HCT116 (cell line): ENCODE results near the gene RASGRP2. TPM values are rescaled to one million over a fixed set of nuclear protein-coding genes. Genes with fewer than 3 reads are reported as not detected.

Source experiments
- ATAC-seq: fragments of 200-7000 bp; cut with Tn5 transposase; 2 replicates; pipeline ENCODE4 v1.9.1; 2020; ENCODE audit warnings: mild to moderate bottlenecking, moderate library complexity
- BruUV-seq: library from RNA; stranded (reverse); fragments of 400-500 nt; replicated peaks from 2 replicates; lab custom pipeline; 2021; lab: Mats Ljungman, UMichigan
- CTCF ChIA-PET: fragments of 300-600 bp; sonication (Branson Sonifier 250); formaldehyde crosslinking; loops from one replicate; lab custom pipeline; 2021; ENCODE audit warnings: antibody characterized with exemption; lab: Charles Lee
- POLR2A ChIA-PET: fragments of 300-600, 350-600 bp; sonication (Branson Sonifier 250); formaldehyde crosslinking; loops from one replicate; lab custom pipeline; 2021; ENCODE audit warnings: antibody characterized with exemption; lab: Charles Lee
- RAD21 ChIA-PET, 2 experiments: fragments of 300-600 bp; sonication (Branson Sonifier 250); formaldehyde crosslinking; loops; one replicate each; lab custom pipeline; 2023; ENCODE audit warnings: low total read pairs in 2 of 2; ENCODE audit not compliant: uncharacterized antibody in 2 of 2, unreplicated experiment in 2 of 2, low non-redundant PET in 1 of 2; lab: Charles Lee
- DNase-seq: peaks from one replicate; pipeline ENCODE4 v3.0.0-alpha.2; 2010; ENCODE audit warnings: low read depth, low spot score
- H2AFZ ChIP-seq: fragments of 200-600 bp; shearing (Covaris generic), sonication (generic); 2 replicates; pipeline ENCODE4 v1.6.1; 2017; ENCODE audit warnings: low read depth, mixed run types, mixed read lengths, antibody characterized with exemption, low read length; ENCODE audit not compliant: poor library complexity, severe bottlenecking
- H3K27ac ChIP-seq: 2 replicates; pipeline ENCODE4 v1.5.1; 2012; ENCODE audit warnings: low read depth, low read length
- H3K27me3 ChIP-seq: fragments of 200-600 bp; sonication (generic); 2 replicates; pipeline ENCODE4 v1.6.1; 2016; ENCODE audit warnings: mixed run types, low read length, mixed read lengths; ENCODE audit not compliant: insufficient read depth
- H3K36me3 ChIP-seq, 2 experiments: fragments of 200-500 bp in 1 of 2; fragments of 200-600 bp in 1 of 2; sonication (Bioruptor generic) in 1 of 2; sonication (generic) in 1 of 2; 2 replicates each; pipeline versions ENCODE4 v1.5.1 to v1.6.1; 2014 to 2016; ENCODE audit warnings: low read length in 2 of 2, inconsistent platforms in 1 of 2, mixed read lengths in 1 of 2, mixed run types in 1 of 2; ENCODE audit not compliant: insufficient read depth in 2 of 2, control insufficient read depth in 1 of 2
- H3K4me1 ChIP-seq, 2 experiments: fragments of 200-600 bp in 1 of 2; sonication (generic) in 1 of 2; 2 replicates each; pipeline versions ENCODE4 v1.5.1 to v1.6.1; 2012 to 2017; ENCODE audit warnings: low read length in 2 of 2, inconsistent platforms in 1 of 2, mild to moderate bottlenecking in 1 of 2, mixed read lengths in 1 of 2, mixed run types in 1 of 2, moderate library complexity in 1 of 2; ENCODE audit not compliant: insufficient read depth in 2 of 2, control insufficient read depth in 1 of 2
- H3K4me2 ChIP-seq: fragments of 200-600 bp; sonication (generic); 2 replicates; pipeline ENCODE4 v1.6.1; 2017; ENCODE audit warnings: mixed run types, low read length, mixed read lengths
- H3K4me3 ChIP-seq, 2 experiments: fragments of 200-600 bp in 1 of 2; sonication (generic) in 1 of 2; replicated peaks in 1 of 2; 2 replicates each; pipeline ENCODE4 v1.5.1; 2011 to 2016; ENCODE audit warnings: low read length in 2 of 2, control low read depth in 1 of 2, low read depth in 1 of 2, mild to moderate bottlenecking in 1 of 2, mixed read lengths in 1 of 2, mixed run types in 1 of 2
- H3K79me2 ChIP-seq: fragments of 200-600 bp; sonication (generic); 2 replicates; pipeline ENCODE4 v1.6.1; 2017; ENCODE audit warnings: mild to moderate bottlenecking, mixed run types, low read length, moderate library complexity, mixed read lengths; ENCODE audit not compliant: insufficient read depth
- H3K9ac ChIP-seq: fragments of 200-600 bp; sonication (generic); 2 replicates; pipeline ENCODE4 v1.6.1; 2016; ENCODE audit warnings: low read length, mixed read lengths
- H3K9me2 ChIP-seq: fragments of 200-600 bp; sonication (generic), shearing (Covaris generic); 2 replicates; pipeline ENCODE4 v1.6.1; 2017; ENCODE audit warnings: mixed run types, mild to moderate bottlenecking, moderate library complexity; ENCODE audit not compliant: insufficient read depth
- H3K9me3 ChIP-seq, 2 experiments: fragments of 200-500 bp in 1 of 2; fragments of 200-600 bp in 1 of 2; sonication (Bioruptor generic) in 1 of 2; sonication (generic) in 1 of 2; 2 replicates each; pipeline ENCODE4 v1.6.1; 2014 to 2017; ENCODE audit warnings: low read length in 2 of 2, mixed read lengths in 2 of 2, inconsistent platforms in 1 of 2, low read depth in 1 of 2, mild to moderate bottlenecking in 1 of 2, mixed run types in 1 of 2, moderate library complexity in 1 of 2; ENCODE audit not compliant: control insufficient read depth in 1 of 2, insufficient read depth in 1 of 2
- H4K20me1 ChIP-seq: fragments of 200-600 bp; sonication (generic), shearing (Covaris generic); 2 replicates; pipeline ENCODE4 v1.6.1; 2017; ENCODE audit warnings: mixed run types, mild to moderate bottlenecking, moderate library complexity; ENCODE audit not compliant: insufficient read depth
- CTCF ChIP-seq, 3 experiments: fragments of 200-600 bp in 1 of 3; sonication (generic) in 1 of 3; IDR thresholded peaks in 2 of 3; conservative IDR thresholded peaks in 1 of 3; 2 replicates each; pipeline ENCODE4 v1.5.1; 2012 to 2017; ENCODE audit warnings: low read depth in 2 of 3, low read length in 2 of 3, antibody characterized with exemption in 1 of 3, borderline replicate concordance in 1 of 3, control low read depth in 1 of 3, mild to moderate bottlenecking in 1 of 3, mixed read lengths in 1 of 3, mixed run types in 1 of 3, moderate library complexity in 1 of 3; ENCODE audit not compliant: insufficient read depth in 1 of 3
- EGR1 ChIP-seq: IDR thresholded peaks from 2 replicates; pipeline ENCODE4 v1.6.1; 2012; ENCODE audit warnings: low read depth
- POLR2A ChIP-seq: IDR thresholded peaks from 2 replicates; pipeline ENCODE4 v1.7.0; 2011; ENCODE audit warnings: borderline replicate concordance; ENCODE audit not compliant: insufficient read depth, insufficient read length; ENCODE audit errors: extremely low read depth
- POLR2AphosphoS5 ChIP-seq: IDR thresholded peaks from 2 replicates; pipeline ENCODE4 v1.6.1; 2011; ENCODE audit warnings: mild to moderate bottlenecking, low read depth, low read length, moderate library complexity
- SIN3A ChIP-seq: IDR thresholded peaks from 2 replicates; pipeline ENCODE4 v1.6.1; 2012; ENCODE audit warnings: low read depth
- TCF7L2 ChIP-seq: IDR thresholded peaks from 2 replicates; pipeline ENCODE4 v1.7.0; 2011; ENCODE audit warnings: borderline replicate concordance, inconsistent platforms; ENCODE audit not compliant: insufficient read depth, insufficient read length; ENCODE audit errors: extremely low read depth
- ZBTB33 ChIP-seq: IDR thresholded peaks from 2 replicates; pipeline ENCODE4 v1.6.1; 2011; ENCODE audit warnings: mild to moderate bottlenecking, low read length, moderate library complexity; ENCODE audit not compliant: insufficient replicate concordance; ENCODE audit errors: extremely low read depth
- intact Hi-C: fragments of 100-400 bp; cut with micrococcal nuclease; formaldehyde crosslinking; loops from 2 replicates; pipeline ENCODE4 v1.10.0; 2022
- total RNA-seq: library from RNA; stranded (reverse); gene quantifications from one replicate; pipeline ENCODE4 v1.2.1, GENCODE V29; 2021; ENCODE audit not compliant: unreplicated experiment

Gene RASGRP2
- total RNA-seq, 1 experiment from 2014 or later: 12.8 TPM

- TF ChIP-seq POLR2AphosphoS5 (no peak), TCF7L2 (no peak), SIN3A (no peak)
- TF ChIP-seq, all 23 proteins: peak for 0
These were observed 30.2 kb upstream of the RASGRP2 start (continued) for GRCh38 chr11:64774144-64774543.

GRCh38 chr11:64772303-64773018, 28.5 kb upstream of the RASGRP2 start:
- H3K9me2 ChIP-seq: no peaks in the 10 kb centered on the region
- DNase-seq: no peak
- H3K9ac ChIP-seq: no peak overlapping the region
- H2AFZ ChIP-seq: no peak overlapping the region
- H3K4me3 ChIP-seq: no peak overlapping the region
- no peak for ATAC-seq
- H3K27me3 ChIP-seq: no peaks in the 10 kb centered on the region
- TF ChIP-seq POLR2A (no peak), EGR1 (no peak), CTCF (IDR thresholded peaks at IDR 0.05 in 2 of 3, conservative IDR thresholded peaks at IDR 0.05 in 1 of 3; ENCODE audit: borderline replicate concordance in 1 of 3, insufficient read depth in 1 of 3, low read depth in 2 of 3, low read length in 2 of 3) (no peak), ZBTB33 (no peak)
- peaks cover 100% of the 10 kb centered on the region for H3K79me2 ChIP-seq
- H3K27ac ChIP-seq: no peak overlapping the region
- CTCF ChIA-PET: interaction anchor here (0.8 kb wide), 1 partner anchor 10 kb away, joined by 3 read pairs; no protein-coding TSS in a partner anchor
- no TSS peak for BruUV-seq
- H3K36me3 ChIP-seq: peaks cover 95 to 98% of the 10 kb centered on the region in 2 experiments
- RAD21 ChIA-PET: no interaction called here
- intact Hi-C loops: no loop called here
- H3K4me1 ChIP-seq: peaks cover 6 to 13% of the 10 kb centered on the region in 2 experiments; a peak in 3 of 4 replicates
- peaks cover 73% of the 10 kb centered on the region for H4K20me1 ChIP-seq
- no peak overlapping the region for H3K4me2 ChIP-seq
- POLR2A ChIA-PET: no interaction called here
- H3K9me3 ChIP-seq: no peaks in the 10 kb centered on the region
